Uterus (tissue), 4 donors: ENCODE results near the gene ANKFN1. TPM values are rescaled to one million over a fixed set of nuclear protein-coding genes. Genes with fewer than 3 reads are reported as not detected.

Source experiments
- DNase-seq, 2 donors: peaks; one replicate each; pipeline ENCODE4 v3.0.0-alpha.2; 2019 to 2020
- H3K27ac ChIP-seq, 2 donors: fragments of 200-600 bp; sonication (generic); 1 replicate in 1 of 2; 2 replicates in 1 of 2; pipeline ENCODE4 v1.5.1; 2016 to 2018
- H3K27me3 ChIP-seq, 2 donors: fragments of 200-600 bp; sonication (generic); one replicate each; pipeline ENCODE4 v1.5.1; 2018 to 2019; ENCODE audit warnings: control low read depth in 1 of 2
- H3K36me3 ChIP-seq, 2 donors: fragments of 200-600 bp; sonication (generic); one replicate each; pipeline ENCODE4 v1.5.1; 2019; ENCODE audit warnings: control low read depth in 1 of 2
- H3K4me1 ChIP-seq, 2 donors: fragments of 200-600 bp; sonication (generic); one replicate each; pipeline ENCODE4 v1.5.1; 2018 to 2019; ENCODE audit warnings: control low read depth in 1 of 2
- H3K4me3 ChIP-seq, 2 donors: fragments of 200-600 bp; sonication (generic); 1 replicate in 1 of 2; 2 replicates in 1 of 2; pipeline ENCODE4 v1.5.1; 2018 to 2019; ENCODE audit warnings: mild to moderate bottlenecking in 1 of 2
- H3K9me3 ChIP-seq, 2 donors: fragments of 200-600 bp; sonication (generic); one replicate each; pipeline ENCODE4 v1.5.1; 2019; ENCODE audit warnings: control low read depth in 1 of 2
- CTCF ChIP-seq, 4 experiments: fragments of 200-600 bp in 2 of 4; fragments of 450-650 bp in 2 of 4; sonication (generic) in 2 of 4; IDR thresholded peaks; one replicate each; pipeline ENCODE4 v1.5.1; 2016 to 2019; ENCODE audit warnings: antibody characterized with exemption in 4 of 4, mild to moderate bottlenecking in 2 of 4, moderate library complexity in 1 of 4
- POLR2A ChIP-seq, 2 donors: fragments of 450-650 bp; IDR thresholded peaks; one replicate each; pipeline ENCODE4 v1.6.1; 2016; ENCODE audit warnings: antibody characterized with exemption in 2 of 2, mild to moderate bottlenecking in 1 of 2, moderate library complexity in 1 of 2
- intact Hi-C: fragments of 100-400 bp; cut with DNase I; formaldehyde crosslinking; loops from one replicate; pipeline ENCODE4 v1.15.1; 2023; ENCODE audit warnings: low total_unique reads
- total RNA-seq, 4 donors: library from RNA; depleted of rRNA in 3 of 4; stranded (reverse); fragments of >200 nt in 3 of 4; gene quantifications; one replicate each; pipeline versions ENCODE4 v1.1.0 to v1.2.4, GENCODE V29; 2014 to 2023
- donor health status: DM: yes; HTN: yes; CAD: no.

ANKFN1 gene
- total RNA-seq, 4 donors from 2014 or later, result 0.27 to 2.6 TPM; not detected in 2

- no peak for TF ChIP-seq CTCF (IDR thresholded peaks at IDR 0.05)
- TF ChIP-seq POLR2A (IDR thresholded peaks at IDR 0.05), result no peak
- Histone ChIP-seq H3K4me3 (no peak overlapping the region), H3K9me3 (no peaks in the 10 kb centered on the region), H3K27ac (no peak overlapping the region), H3K36me3 (no peaks in the 10 kb centered on the region), H3K4me1 (no peaks in the 10 kb centered on the region), H3K27me3 (no peaks in the 10 kb centered on the region)
- intact Hi-C loops, result no loop called here
- DNase-seq, result no peak
Measured at GRCh38 chr17:56121191-56122051, 31.9 kb upstream of the ANKFN1 start.

GRCh38 chr17:56125830-56126819 is 27.1 kb upstream of the ANKFN1 start:
- no peak for TF ChIP-seq CTCF (IDR thresholded peaks at IDR 0.05)
- TF ChIP-seq POLR2A (IDR thresholded peaks at IDR 0.05), result no peak
- no peaks in the 10 kb centered on the region for H3K36me3 ChIP-seq
- H3K9me3 ChIP-seq, result no peaks in the 10 kb centered on the region
- H3K4me1 ChIP-seq, result no peaks in the 10 kb centered on the region
- no peak overlapping the region for H3K4me3 ChIP-seq
- intact Hi-C loops, result no loop called here
- H3K27ac ChIP-seq, result no peak overlapping the region
- DNase-seq, result no peak
- no peaks in the 10 kb centered on the region for H3K27me3 ChIP-seq

- Histone ChIP-seq H3K9me3 (no peaks in the 10 kb centered on the region), H3K27me3 (no peaks in the 10 kb centered on the region), H3K27ac (no peak overlapping the region), H3K4me3 (no peak overlapping the region), H3K36me3 (no peaks in the 10 kb centered on the region), H3K4me1 (no peaks in the 10 kb centered on the region)
- TF ChIP-seq POLR2A (IDR thresholded peaks at IDR 0.05) (no peak), CTCF (IDR thresholded peaks at IDR 0.05) (no peak)
- DNase-seq, result no peak
- intact Hi-C loops, result no loop called here
Measured at GRCh38 chr17:56130026-56130425, 23.2 kb upstream of the ANKFN1 start.

GRCh38 chr17:56130631-56131030 is 22.6 kb upstream of the ANKFN1 start:
- TF ChIP-seq POLR2A (IDR thresholded peaks at IDR 0.05) (no peak), CTCF (IDR thresholded peaks at IDR 0.05) (no peak)
- H3K4me3 ChIP-seq, result no peak overlapping the region
- H3K27ac ChIP-seq, result no peak overlapping the region
- H3K27me3 ChIP-seq, result no peaks in the 10 kb centered on the region
- no peaks in the 10 kb centered on the region for H3K4me1 ChIP-seq
- no peaks in the 10 kb centered on the region for H3K9me3 ChIP-seq
- intact Hi-C loops, result no loop called here
- no peaks in the 10 kb centered on the region for H3K36me3 ChIP-seq
- DNase-seq, result no peak
